IPS-NIHi11 (cell line): ENCODE results near the gene CFAP300.

Source experiments
- DNase-seq: peaks from one replicate; pipeline ENCODE4 v3.0.0; 2012; ENCODE audit warnings: mixed read lengths, low spot score

CFAP300 gene

GRCh38 chr11:102073253-102073652 lies 26.0 kb downstream of the CFAP300 start:
- DNase-seq: no peak

- DNase-seq: no peak
Observed at GRCh38 chr11:102079625-102080024, 32.4 kb downstream of the CFAP300 start.

DNA sequence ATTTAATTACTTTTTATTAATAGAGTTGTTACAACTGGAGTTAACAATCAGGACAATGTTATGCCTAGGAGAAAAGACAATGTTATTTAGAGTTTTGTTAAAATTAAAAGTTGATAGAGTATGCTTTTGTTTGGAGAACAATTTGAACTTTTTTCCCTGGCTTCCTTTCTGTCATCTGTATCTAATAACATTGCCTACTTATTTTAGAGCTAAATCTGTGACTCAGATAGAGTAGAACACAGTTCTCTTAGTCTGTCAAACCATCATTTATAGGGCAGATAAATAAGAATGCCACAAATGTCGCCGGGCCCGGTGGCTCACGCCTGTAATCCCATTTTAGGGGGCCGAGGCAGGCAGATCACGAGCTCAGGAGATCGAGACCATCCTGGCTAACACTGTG lies 34.1 kb downstream of the CFAP300 start:
- no peak for DNase-seq

GRCh38 chr11:102085864-102086551 lies 38.8 kb downstream of the CFAP300 start:
- no peak for DNase-seq

- no peak for DNase-seq
Observed at GRCh38 chr11:102097186-102097585, 49.9 kb downstream of the CFAP300 start.

DNA sequence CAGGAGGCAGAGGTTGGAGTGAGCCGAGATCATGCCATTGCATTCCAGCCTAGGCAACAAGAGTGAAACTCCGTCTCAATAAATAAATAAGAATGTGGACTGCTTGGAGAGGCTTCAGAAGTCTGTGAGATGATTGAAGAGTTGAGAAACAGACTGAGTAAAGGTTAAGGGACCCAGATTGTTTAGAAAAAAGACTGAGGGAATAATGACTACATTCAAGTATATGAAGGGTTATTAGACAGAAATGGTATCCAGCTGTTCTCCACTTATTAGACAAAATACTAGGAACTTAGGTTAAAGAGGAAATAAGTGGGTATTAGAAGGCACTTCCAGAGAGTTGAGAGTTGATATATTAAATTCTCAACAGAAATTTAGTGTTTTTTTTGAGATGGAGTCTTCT lies 52.5 kb downstream of the CFAP300 start:
- no peak for DNase-seq

DNA sequence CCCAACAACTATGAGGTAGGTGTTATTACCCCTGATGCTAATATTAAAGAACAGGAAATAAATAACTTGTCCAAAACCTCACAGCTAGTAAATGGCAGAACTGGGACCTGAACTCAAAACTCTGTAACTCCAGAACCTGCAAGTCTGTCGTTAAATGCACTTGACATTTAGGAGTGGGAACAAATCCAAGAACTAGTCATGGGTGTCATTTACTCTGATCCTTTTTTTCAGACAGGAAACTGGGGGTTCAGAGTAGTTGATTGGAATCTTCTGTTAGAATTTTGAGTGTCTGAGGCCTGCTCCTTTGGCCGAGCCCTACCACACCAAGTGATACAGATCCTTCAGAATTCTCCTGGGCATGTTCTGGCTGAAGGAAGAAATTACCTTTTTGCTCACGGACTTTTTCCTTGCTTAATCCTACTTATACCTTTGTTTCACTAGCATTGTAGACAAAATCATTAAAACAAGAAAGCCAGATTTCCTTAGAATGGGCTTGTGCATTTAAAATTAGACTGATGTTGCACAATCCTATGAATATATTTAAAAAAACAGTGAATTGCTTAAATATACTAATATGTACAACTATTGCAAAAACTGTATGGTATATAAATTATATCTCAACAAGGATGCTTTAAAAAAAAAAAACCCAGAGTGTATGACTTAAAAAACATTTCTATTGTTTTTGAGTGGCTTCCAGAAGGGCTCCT lies 61.6 kb downstream of the CFAP300 start:
- DNase-seq: no peak

DNA sequence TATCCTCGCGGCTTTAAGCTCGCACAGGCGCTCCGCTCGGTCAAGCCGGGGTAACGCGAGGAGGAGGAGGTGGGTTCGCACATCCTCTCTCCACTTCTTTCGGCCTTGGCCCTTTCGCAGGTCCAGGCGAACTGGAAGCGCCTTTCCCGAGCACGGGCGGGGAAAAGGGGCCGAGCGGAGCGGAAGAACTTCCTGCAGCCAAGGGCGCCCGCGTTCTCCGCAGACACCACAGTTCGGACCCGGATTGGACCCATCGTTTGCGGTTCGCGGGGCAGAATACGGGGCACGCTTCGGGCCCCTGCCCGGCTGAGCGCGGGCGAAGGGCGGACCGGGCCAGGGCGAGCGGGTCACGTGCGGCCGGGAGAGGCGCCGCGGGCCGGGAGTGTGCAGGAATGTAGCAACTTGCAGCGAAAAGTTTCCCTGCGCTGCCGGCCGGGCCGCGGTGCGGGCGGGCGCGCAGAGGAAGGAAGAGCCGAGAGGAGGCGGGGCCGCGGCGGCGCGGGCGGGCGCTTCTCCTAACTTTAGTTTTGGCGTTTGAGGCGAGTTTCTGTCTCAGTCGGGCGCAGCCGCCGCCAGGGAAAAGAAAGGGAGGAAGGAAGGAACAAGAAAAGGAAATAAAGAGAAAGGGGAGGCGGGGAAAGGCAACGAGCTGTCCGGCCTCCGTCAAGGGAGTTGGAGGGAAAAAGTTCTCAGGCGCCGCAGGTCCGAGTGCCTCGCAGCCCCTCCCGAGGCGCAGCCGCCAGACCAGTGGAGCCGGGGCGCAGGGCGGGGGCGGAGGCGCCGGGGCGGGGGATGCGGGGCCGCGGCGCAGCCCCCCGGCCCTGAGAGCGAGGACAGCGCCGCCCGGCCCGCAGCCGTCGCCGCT lies 62.9 kb downstream of the CFAP300 start, which contains the start of gene YAP1:
TSS of gene YAP1 (plus strand) at position 552 of the 865 bp plus-strand sequence. CDS start 402 bp downstream, outside the sequence.
- DNase-seq: peak; percentile 83

- no peak for DNase-seq
Observed at GRCh38 chr11:102110761-102111010, 63.4 kb downstream of the CFAP300 start.

DNA sequence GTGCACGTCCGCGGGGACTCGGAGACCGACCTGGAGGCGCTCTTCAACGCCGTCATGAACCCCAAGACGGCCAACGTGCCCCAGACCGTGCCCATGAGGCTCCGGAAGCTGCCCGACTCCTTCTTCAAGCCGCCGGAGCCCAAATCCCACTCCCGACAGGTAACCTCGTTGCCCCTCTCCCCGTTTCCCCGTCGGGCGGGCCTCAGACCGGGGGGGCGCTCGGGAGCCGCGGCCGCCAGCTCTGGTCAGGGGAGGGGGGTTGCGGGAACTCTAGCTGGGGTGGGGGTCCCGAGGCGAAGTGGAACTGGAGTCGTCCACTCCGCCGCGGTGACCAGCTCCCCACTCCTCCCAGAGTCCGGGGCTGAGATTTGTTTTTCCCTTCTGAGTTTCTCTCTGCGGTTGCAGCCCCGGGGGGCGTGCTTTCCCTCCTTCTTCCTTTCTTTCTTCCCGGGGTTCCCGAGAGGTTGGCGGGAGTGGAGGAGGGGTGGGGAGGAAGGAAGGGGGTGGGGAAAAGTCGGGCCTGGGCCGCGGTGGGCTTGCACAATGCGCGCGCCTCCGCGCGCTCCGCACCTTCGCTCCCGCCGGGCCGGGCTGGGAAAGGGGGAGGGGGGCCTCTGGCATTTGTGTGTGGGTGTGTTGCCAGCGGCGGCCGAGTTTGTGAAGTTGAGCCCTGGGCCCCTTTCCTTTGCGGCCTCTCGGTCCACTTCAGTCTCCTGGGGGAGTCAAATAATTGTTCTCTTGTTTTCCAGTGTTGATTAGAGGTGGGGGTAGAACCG lies 64.0 kb downstream of the CFAP300 start:
- peak; percentile 89 for DNase-seq

DNA sequence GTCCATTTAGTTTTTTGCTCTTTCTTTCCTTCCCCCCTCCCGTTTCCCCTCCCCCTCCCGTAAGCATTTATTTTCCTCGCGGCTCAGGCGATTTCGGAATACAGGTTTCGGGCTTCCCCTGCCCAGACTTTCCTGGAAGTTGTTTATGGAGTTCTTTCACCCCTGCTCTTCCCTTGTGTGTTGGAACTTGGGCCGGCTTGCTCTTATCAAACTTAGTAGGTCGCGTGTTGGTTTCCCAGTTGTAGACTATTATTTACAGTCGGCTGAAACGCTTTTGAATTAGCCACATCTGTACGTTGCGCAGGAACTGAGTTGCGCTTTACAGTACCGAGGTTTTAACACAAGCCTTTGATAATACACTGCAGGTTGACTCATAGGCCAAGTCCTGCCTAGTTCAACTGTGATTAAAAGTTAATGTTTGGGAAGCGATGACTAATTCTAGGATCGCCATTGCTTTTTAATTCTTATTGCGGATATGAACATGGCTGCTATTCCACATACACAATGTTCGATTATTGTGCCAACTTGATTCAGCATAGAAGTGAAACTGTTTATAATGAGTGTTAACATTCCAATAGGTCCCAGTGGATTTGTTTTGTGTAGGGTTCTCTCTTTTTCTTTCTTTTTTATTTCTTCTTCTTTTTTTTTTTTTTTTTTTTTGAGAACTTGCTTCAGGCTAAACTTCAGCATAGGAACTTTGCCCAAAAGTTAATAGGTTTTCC lies 64.7 kb downstream of the CFAP300 start:
- peak; percentile 17 for DNase-seq

- DNase-seq: no peak
Observed at GRCh38 chr11:102112509-102112821, 65.2 kb downstream of the CFAP300 start.

DNA sequence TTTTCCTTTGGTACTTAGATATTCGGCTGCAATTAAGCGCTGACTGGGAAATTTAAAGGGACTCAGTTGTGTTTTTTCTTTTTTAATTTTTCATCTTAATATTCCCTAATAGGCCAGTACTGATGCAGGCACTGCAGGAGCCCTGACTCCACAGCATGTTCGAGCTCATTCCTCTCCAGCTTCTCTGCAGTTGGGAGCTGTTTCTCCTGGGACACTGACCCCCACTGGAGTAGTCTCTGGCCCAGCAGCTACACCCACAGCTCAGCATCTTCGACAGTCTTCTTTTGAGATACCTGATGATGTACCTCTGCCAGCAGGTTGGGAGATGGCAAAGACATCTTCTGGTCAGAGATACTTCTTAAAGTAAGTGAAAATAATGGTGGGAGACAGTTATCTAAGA lies 66.8 kb downstream of the CFAP300 start:
- no peak for DNase-seq

- DNase-seq: peak; percentile 59
Observed at GRCh38 chr11:102115557-102115956, 68.3 kb downstream of the CFAP300 start.

DNA sequence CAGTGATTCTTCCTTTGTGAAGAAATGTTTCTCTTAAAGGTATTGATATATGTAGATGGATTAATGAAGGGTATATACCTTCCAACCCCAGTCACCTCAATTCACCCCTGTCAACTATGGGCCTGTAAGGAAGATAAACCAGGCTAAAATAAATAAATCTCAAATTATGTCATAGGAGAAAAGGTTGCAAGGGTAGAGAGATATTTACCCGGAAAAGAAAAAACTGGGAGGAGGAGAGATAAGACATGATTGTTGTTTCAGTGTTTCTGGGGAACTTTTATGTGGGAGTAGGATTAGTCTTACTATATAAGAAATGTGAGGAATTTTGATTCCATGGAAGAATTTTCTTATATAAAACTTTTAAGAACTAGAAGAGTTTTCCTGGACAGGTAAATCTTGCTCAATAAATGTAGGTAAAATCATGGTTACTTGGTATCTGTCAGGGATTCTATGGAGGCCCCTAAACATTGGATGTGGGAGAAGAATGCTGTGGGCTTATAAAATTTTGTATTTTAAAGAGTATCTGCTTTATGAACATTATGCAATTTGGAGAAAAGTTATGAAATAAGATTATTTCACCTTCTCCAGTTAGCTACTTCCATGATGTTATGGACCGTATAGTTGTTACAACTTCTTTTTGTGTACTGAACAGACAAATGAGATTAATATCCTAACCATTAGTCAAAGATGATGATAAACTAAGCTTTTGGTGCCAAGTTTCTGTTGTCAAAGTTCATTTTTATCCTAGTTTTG lies 69.4 kb downstream of the CFAP300 start:
- no peak for DNase-seq

- no peak for DNase-seq
Observed at GRCh38 chr11:102117472-102118113, 70.4 kb downstream of the CFAP300 start.

GRCh38 chr11:102118937-102119336 lies 71.7 kb downstream of the CFAP300 start:
- no peak for DNase-seq

- DNase-seq: no peak
Observed at GRCh38 chr11:102119997-102120396, 72.8 kb downstream of the CFAP300 start.

GRCh38 chr11:102120437-102120973 lies 73.3 kb downstream of the CFAP300 start:
- no peak for DNase-seq

GRCh38 chr11:102121329-102121728 lies 74.1 kb downstream of the CFAP300 start:
- DNase-seq: no peak
